ENCODE measurements around the gene RAP2B.
"Not testable (repeated sequence)": the region's sequence is repeated elsewhere in the genome, so short reads cannot be mapped to it uniquely, and the experiment has no call there.

RAP2B gene

GRCh38 chr3:153161714-153162512, at the start of gene RAP2B:
Gene RAP2B (plus strand): TSS chr3:153162226. CDS start chr3:153162694, 468 bp downstream.
- DNase-seq (ENCODE audit: low read depth) = peak; percentile 92

GRCh38 chr3:153113541-153113940, 48.5 kb upstream of the RAP2B start:
- no peak for DNase-seq (ENCODE audit: low read depth)

- DNase-seq (ENCODE audit: low read depth) = not testable (repeated sequence)
Measured at GRCh38 chr3:153114270-153114669, 47.8 kb upstream of the RAP2B start.

GRCh38 chr3:153115326-153115725, 46.7 kb upstream of the RAP2B start:
- DNase-seq (ENCODE audit: low read depth) = no peak

GRCh38 chr3:153127788-153128187, 34.2 kb upstream of the RAP2B start:
- no peak for DNase-seq (ENCODE audit: low read depth)

GRCh38 chr3:153129426-153129825, 32.6 kb upstream of the RAP2B start:
- DNase-seq (ENCODE audit: low read depth) = no peak

GRCh38 chr3:153129866-153130265, 32.2 kb upstream of the RAP2B start:
- DNase-seq (ENCODE audit: low read depth) = no peak

GRCh38 chr3:153130312-153130977, 31.6 kb upstream of the RAP2B start:
- DNase-seq (ENCODE audit: low read depth) = no peak

GRCh38 chr3:153137626-153138025, 24.4 kb upstream of the RAP2B start:
- DNase-seq (ENCODE audit: low read depth) = no peak

- no peak for DNase-seq (ENCODE audit: low read depth)
Measured at GRCh38 chr3:153138276-153139210, 23.5 kb upstream of the RAP2B start.

GRCh38 chr3:153142961-153143360, 19.1 kb upstream of the RAP2B start:
- DNase-seq (ENCODE audit: low read depth) = no peak

GRCh38 chr3:153144071-153144470, 18.0 kb upstream of the RAP2B start:
- no peak for DNase-seq (ENCODE audit: low read depth)

- DNase-seq (ENCODE audit: low read depth) = no peak
Measured at GRCh38 chr3:153144779-153145178, 17.2 kb upstream of the RAP2B start.

- DNase-seq (ENCODE audit: low read depth) = no peak
Measured at GRCh38 chr3:153145454-153145853, 16.6 kb upstream of the RAP2B start.

GRCh38 chr3:153146191-153147053, 15.6 kb upstream of the RAP2B start:
- no peak for DNase-seq (ENCODE audit: low read depth)

- no peak for DNase-seq (ENCODE audit: low read depth)
Measured at GRCh38 chr3:153150991-153151390, 11.0 kb upstream of the RAP2B start.

- not testable (repeated sequence) for DNase-seq (ENCODE audit: low read depth)
Measured at GRCh38 chr3:153155786-153156185, 6.2 kb upstream of the RAP2B start.

- no peak for DNase-seq (ENCODE audit: low read depth)
Measured at GRCh38 chr3:153158189-153158588, 3.8 kb upstream of the RAP2B start.

GRCh38 chr3:153158961-153159735, 2.9 kb upstream of the RAP2B start:
- no peak for DNase-seq (ENCODE audit: low read depth)

GRCh38 chr3:153159771-153160397, 2.1 kb upstream of the RAP2B start:
- no peak for DNase-seq (ENCODE audit: low read depth)
